Osteoblast (primary cell): ENCODE measurements around the gene B3GNT3. TPM values are rescaled to one million over a fixed set of nuclear protein-coding genes. Genes with fewer than 3 reads are reported as not detected.

Source experiments
- DNase-seq: peaks from one replicate; pipeline ENCODE4 v3.0.0; 2011; ENCODE audit warnings: low spot score, mixed read lengths; ENCODE audit not compliant: insufficient read length; ENCODE audit errors: missing footprints
- H2AFZ ChIP-seq: 2 replicates; pipeline ENCODE4 v1.6.0; 2011; ENCODE audit warnings: mild to moderate bottlenecking, low read length
- H3K27ac ChIP-seq: 2 replicates; pipeline ENCODE4 v1.5.1; 2011; ENCODE audit warnings: mild to moderate bottlenecking, low read depth, low read length, moderate library complexity
- H3K27me3 ChIP-seq: 2 replicates; pipeline ENCODE4 v1.6.0; 2012; ENCODE audit warnings: mild to moderate bottlenecking, control low read depth, inconsistent platforms, low read length, moderate library complexity; ENCODE audit not compliant: insufficient read depth
- H3K36me3 ChIP-seq: 2 replicates; pipeline ENCODE4 v1.5.1; 2011; ENCODE audit warnings: mild to moderate bottlenecking, low read length, control low read depth, moderate library complexity; ENCODE audit not compliant: insufficient read depth
- H3K4me1 ChIP-seq: 2 replicates; pipeline ENCODE4 v1.5.1; 2011; ENCODE audit warnings: mild to moderate bottlenecking, low read length, control low read depth, moderate library complexity; ENCODE audit not compliant: insufficient read depth
- H3K4me2 ChIP-seq: 2 replicates; pipeline ENCODE4 v1.6.0; 2011; ENCODE audit warnings: mild to moderate bottlenecking, low read length; ENCODE audit not compliant: insufficient read depth
- H3K4me3 ChIP-seq: fragments of 200-600 bp; sonication (generic); 3 replicates; pipeline ENCODE4 v1.5.1; 2012; ENCODE audit warnings: mild to moderate bottlenecking, low read length, inconsistent platforms; ENCODE audit not compliant: insufficient read depth
- H3K79me2 ChIP-seq: 2 replicates; pipeline ENCODE4 v1.6.0; 2012; ENCODE audit warnings: mild to moderate bottlenecking, low read length, control low read depth, inconsistent platforms; ENCODE audit not compliant: insufficient read depth
- H3K9me3 ChIP-seq: 2 replicates; pipeline ENCODE4 v1.5.1; 2011; ENCODE audit warnings: low read depth, low read length, control low read depth
- H4K20me1 ChIP-seq: 2 replicates; pipeline ENCODE4 v1.6.0; 2012; ENCODE audit warnings: mild to moderate bottlenecking, low read length, control low read depth; ENCODE audit not compliant: insufficient read depth
- CTCF ChIP-seq: IDR thresholded peaks from 2 replicates; pipeline ENCODE4 v1.5.1; 2011; ENCODE audit warnings: mild to moderate bottlenecking, low read depth, low read length, moderate library complexity; ENCODE audit errors: extremely low read depth
- total RNA-seq: library from RNA; depleted of rRNA; stranded (reverse); fragments of >200 nt; gene quantifications from 2 replicates; pipeline ENCODE4 v1.2.3, GENCODE V29; 2012

B3GNT3 gene
- total RNA-seq, 1 donor, result not detected

- Histone ChIP-seq H3K36me3 (no peaks in the 10 kb centered on the region), H2AFZ (no peak overlapping the region), H3K4me2 (no peak overlapping the region), H3K4me1 (no peaks in the 10 kb centered on the region), H3K27me3 (no peaks in the 10 kb centered on the region), H3K27ac (no peak overlapping the region), H4K20me1 (no peaks in the 10 kb centered on the region), H3K9me3 (no peaks in the 10 kb centered on the region), H3K79me2 (no peaks in the 10 kb centered on the region), H3K4me3 (no peak overlapping the region)
- no peak for TF ChIP-seq CTCF
- peak; percentile 88 for DNase-seq
Observed at GRCh38 chr19:17841810-17842662, 47.1 kb downstream of the B3GNT3 start.

GRCh38 chr19:17842663-17843291 is 47.8 kb downstream of the B3GNT3 start:
- Histone ChIP-seq H3K36me3 (no peaks in the 10 kb centered on the region), H3K27ac (no peak overlapping the region), H3K79me2 (no peaks in the 10 kb centered on the region), H2AFZ (no peak overlapping the region), H3K27me3 (no peaks in the 10 kb centered on the region), H3K9me3 (no peaks in the 10 kb centered on the region), H3K4me3 (no peak overlapping the region), H3K4me1 (peaks cover under 1% of the 10 kb centered on the region), H4K20me1 (no peaks in the 10 kb centered on the region), H3K4me2 (no peak overlapping the region)
- peak; percentile 72 for DNase-seq
- TF ChIP-seq CTCF, result no peak

- no peak for TF ChIP-seq CTCF
Observed at GRCh38 chr19:17843292-17843827, 48.4 kb downstream of the B3GNT3 start.

More at GRCh38 chr19:17843292-17843827, 48.4 kb downstream of the B3GNT3 start:
- Histone ChIP-seq H3K4me2 (no peak overlapping the region), H3K9me3 (no peaks in the 10 kb centered on the region), H3K27ac (no peak overlapping the region), H3K36me3 (no peaks in the 10 kb centered on the region), H3K79me2 (no peaks in the 10 kb centered on the region), H3K27me3 (no peaks in the 10 kb centered on the region), H2AFZ (no peak overlapping the region), H3K4me3 (no peak overlapping the region), H4K20me1 (no peaks in the 10 kb centered on the region), H3K4me1 (peaks cover 3% of the 10 kb centered on the region)
- DNase-seq, result peak; percentile 77
